Measurements from ENCODE around the gene RHOB.

GRCh38 chr2:20476481-20476880 lies 29.6 kb downstream of the RHOB start:
- TF ChIP-seq CTCF (IDR thresholded peaks at IDR 0.05) (no peak), POLR2A (IDR thresholded peaks at IDR 0.05) (no peak), EP300 (IDR thresholded peaks at IDR 0.05) (no peak)

Measured in tibial nerve (tissue), 4 donors.